ENCODE data around the gene SRPX.

The SRPX gene
- total RNA-seq: 0 reads per million in 3 donors

GRCh38 chrX:38220415-38221390 lies at the start of gene SRPX:
SRPX (minus strand) TSS chrX:38220871; CDS start chrX:38220792, 79 bp downstream.
- Histone ChIP-seq H3K36me3 (ENCODE audit: control insufficient read depth, insufficient read depth, low read length) (no peaks in the 10 kb centered on the region), H3K9me3 (ENCODE audit: control insufficient read depth, low read length) (no peaks in the 10 kb centered on the region), H3K4me1 (ENCODE audit: control insufficient read depth, insufficient read depth, low read length, poor library complexity, severe bottlenecking) (no peaks in the 10 kb centered on the region), H3K27ac (ENCODE audit: insufficient read depth, low read length, poor library complexity, severe bottlenecking) (no peak within 1 kb of the TSS), H3K27me3 (replicated peaks; ENCODE audit: control insufficient read depth, insufficient read depth, low read length, poor library complexity, severe bottlenecking) (no peaks in the 10 kb centered on the region), H3K4me3 (ENCODE audit: insufficient read depth, low read depth, low read length, poor library complexity, severe bottlenecking) (no peak within 1 kb of the TSS)
- DNase-seq: no peak

GRCh38 chrX:38268011-38268410 lies 47.3 kb upstream of the SRPX start:
- no peak for DNase-seq
- H3K27me3 ChIP-seq (replicated peaks; ENCODE audit: control insufficient read depth, insufficient read depth, low read length, poor library complexity, severe bottlenecking): no peaks in the 10 kb centered on the region
- H3K4me3 ChIP-seq (ENCODE audit: insufficient read depth, low read depth, low read length, poor library complexity, severe bottlenecking): no peak overlapping the region
- no peaks in the 10 kb centered on the region for H3K4me1 ChIP-seq (ENCODE audit: control insufficient read depth, insufficient read depth, low read length, poor library complexity, severe bottlenecking)
- H3K9me3 ChIP-seq (ENCODE audit: control insufficient read depth, low read length): no peaks in the 10 kb centered on the region
- H3K36me3 ChIP-seq (ENCODE audit: control insufficient read depth, insufficient read depth, low read length): no peaks in the 10 kb centered on the region
- no peak overlapping the region for H3K27ac ChIP-seq (ENCODE audit: insufficient read depth, low read length, poor library complexity, severe bottlenecking)

- Histone ChIP-seq H3K27me3 (replicated peaks; ENCODE audit: control insufficient read depth, insufficient read depth, low read length, poor library complexity, severe bottlenecking) (no peaks in the 10 kb centered on the region), H3K4me3 (ENCODE audit: insufficient read depth, low read depth, low read length, poor library complexity, severe bottlenecking) (no peak overlapping the region), H3K27ac (ENCODE audit: insufficient read depth, low read length, poor library complexity, severe bottlenecking) (no peak overlapping the region), H3K9me3 (ENCODE audit: control insufficient read depth, low read length) (no peaks in the 10 kb centered on the region), H3K36me3 (ENCODE audit: control insufficient read depth, insufficient read depth, low read length) (no peaks in the 10 kb centered on the region), H3K4me1 (ENCODE audit: control insufficient read depth, insufficient read depth, low read length, poor library complexity, severe bottlenecking) (no peaks in the 10 kb centered on the region)
- DNase-seq: no peak
Measured at GRCh38 chrX:38262715-38263620, 42.3 kb upstream of the SRPX start.

GRCh38 chrX:38260231-38260630 lies 39.6 kb upstream of the SRPX start:
- Histone ChIP-seq H3K4me1 (ENCODE audit: control insufficient read depth, insufficient read depth, low read length, poor library complexity, severe bottlenecking) (no peaks in the 10 kb centered on the region), H3K4me3 (ENCODE audit: insufficient read depth, low read depth, low read length, poor library complexity, severe bottlenecking) (no peak overlapping the region), H3K36me3 (ENCODE audit: control insufficient read depth, insufficient read depth, low read length) (no peaks in the 10 kb centered on the region), H3K9me3 (ENCODE audit: control insufficient read depth, low read length) (no peaks in the 10 kb centered on the region), H3K27me3 (replicated peaks; ENCODE audit: control insufficient read depth, insufficient read depth, low read length, poor library complexity, severe bottlenecking) (no peaks in the 10 kb centered on the region), H3K27ac (ENCODE audit: insufficient read depth, low read length, poor library complexity, severe bottlenecking) (no peak overlapping the region)
- no peak for DNase-seq

GRCh38 chrX:38256019-38256418 lies 35.3 kb upstream of the SRPX start:
- DNase-seq: no peak
- no peak overlapping the region for H3K27ac ChIP-seq (ENCODE audit: insufficient read depth, low read length, poor library complexity, severe bottlenecking)
- H3K36me3 ChIP-seq (ENCODE audit: control insufficient read depth, insufficient read depth, low read length): no peaks in the 10 kb centered on the region
- no peak overlapping the region for H3K4me3 ChIP-seq (ENCODE audit: insufficient read depth, low read depth, low read length, poor library complexity, severe bottlenecking)
- H3K9me3 ChIP-seq (ENCODE audit: control insufficient read depth, low read length): no peaks in the 10 kb centered on the region
- H3K4me1 ChIP-seq (ENCODE audit: control insufficient read depth, insufficient read depth, low read length, poor library complexity, severe bottlenecking): no peaks in the 10 kb centered on the region
- H3K27me3 ChIP-seq (replicated peaks; ENCODE audit: control insufficient read depth, insufficient read depth, low read length, poor library complexity, severe bottlenecking): no peaks in the 10 kb centered on the region

- H3K27me3 ChIP-seq (replicated peaks; ENCODE audit: control insufficient read depth, insufficient read depth, low read length, poor library complexity, severe bottlenecking): no peaks in the 10 kb centered on the region
- no peak overlapping the region for H3K27ac ChIP-seq (ENCODE audit: insufficient read depth, low read length, poor library complexity, severe bottlenecking)
- no peaks in the 10 kb centered on the region for H3K36me3 ChIP-seq (ENCODE audit: control insufficient read depth, insufficient read depth, low read length)
- H3K4me3 ChIP-seq (ENCODE audit: insufficient read depth, low read depth, low read length, poor library complexity, severe bottlenecking): no peak overlapping the region
- no peaks in the 10 kb centered on the region for H3K9me3 ChIP-seq (ENCODE audit: control insufficient read depth, low read length)
- no peak for DNase-seq
- H3K4me1 ChIP-seq (ENCODE audit: control insufficient read depth, insufficient read depth, low read length, poor library complexity, severe bottlenecking): no peaks in the 10 kb centered on the region
Measured at GRCh38 chrX:38249965-38250364, 29.3 kb upstream of the SRPX start.

- no peaks in the 10 kb centered on the region for H3K4me1 ChIP-seq (ENCODE audit: control insufficient read depth, insufficient read depth, low read length, poor library complexity, severe bottlenecking)
Measured at GRCh38 chrX:38247051-38247450, 26.4 kb upstream of the SRPX start.

GRCh38 chrX:38240541-38240940 lies 19.9 kb upstream of the SRPX start:
- H3K27me3 ChIP-seq (replicated peaks; ENCODE audit: control insufficient read depth, insufficient read depth, low read length, poor library complexity, severe bottlenecking): no peaks in the 10 kb centered on the region
- no peaks in the 10 kb centered on the region for H3K4me1 ChIP-seq (ENCODE audit: control insufficient read depth, insufficient read depth, low read length, poor library complexity, severe bottlenecking)
- H3K36me3 ChIP-seq (ENCODE audit: control insufficient read depth, insufficient read depth, low read length): no peaks in the 10 kb centered on the region
- H3K9me3 ChIP-seq (ENCODE audit: control insufficient read depth, low read length): no peaks in the 10 kb centered on the region
- no peak overlapping the region for H3K4me3 ChIP-seq (ENCODE audit: insufficient read depth, low read depth, low read length, poor library complexity, severe bottlenecking)
- no peak overlapping the region for H3K27ac ChIP-seq (ENCODE audit: insufficient read depth, low read length, poor library complexity, severe bottlenecking)
- no peak for DNase-seq

More at GRCh38 chrX:38247051-38247450, 26.4 kb upstream of the SRPX start:
- H3K9me3 ChIP-seq (ENCODE audit: control insufficient read depth, low read length): no peaks in the 10 kb centered on the region
- H3K36me3 ChIP-seq (ENCODE audit: control insufficient read depth, insufficient read depth, low read length): no peaks in the 10 kb centered on the region
- H3K27me3 ChIP-seq (replicated peaks; ENCODE audit: control insufficient read depth, insufficient read depth, low read length, poor library complexity, severe bottlenecking): no peaks in the 10 kb centered on the region
- H3K4me3 ChIP-seq (ENCODE audit: insufficient read depth, low read depth, low read length, poor library complexity, severe bottlenecking): no peak overlapping the region
- no peak for DNase-seq
- H3K27ac ChIP-seq (ENCODE audit: insufficient read depth, low read length, poor library complexity, severe bottlenecking): no peak overlapping the region

- Histone ChIP-seq H3K27ac (ENCODE audit: insufficient read depth, low read length, poor library complexity, severe bottlenecking) (no peak overlapping the region), H3K4me3 (ENCODE audit: insufficient read depth, low read depth, low read length, poor library complexity, severe bottlenecking) (no peak overlapping the region), H3K36me3 (ENCODE audit: control insufficient read depth, insufficient read depth, low read length) (no peaks in the 10 kb centered on the region), H3K4me1 (ENCODE audit: control insufficient read depth, insufficient read depth, low read length, poor library complexity, severe bottlenecking) (no peaks in the 10 kb centered on the region), H3K9me3 (ENCODE audit: control insufficient read depth, low read length) (no peaks in the 10 kb centered on the region), H3K27me3 (replicated peaks; ENCODE audit: control insufficient read depth, insufficient read depth, low read length, poor library complexity, severe bottlenecking) (no peaks in the 10 kb centered on the region)
- no peak for DNase-seq
Measured at GRCh38 chrX:38236901-38237615, 16.4 kb upstream of the SRPX start.
